Transverse colon (tissue), 1 donor: ENCODE data around the gene STRAP.

ENCODE experiments used
- EP300 ChIP-seq: sonication (generic); formaldehyde crosslinking; IDR thresholded peaks from one replicate; pipeline ENCODE4 v1.6.1; 2017; ENCODE audit warnings: antibody characterized with exemption, low read depth
- POLR2A ChIP-seq: fragments of 450-650 bp; IDR thresholded peaks from one replicate; pipeline ENCODE4 v1.6.1; 2016; ENCODE audit warnings: antibody characterized with exemption, mild to moderate bottlenecking, moderate library complexity

- no peak for TF ChIP-seq EP300
- peak; percentile 94 for TF ChIP-seq POLR2A
Measured at GRCh38 chr12:15910864-15911721, 28.9 kb downstream of the STRAP start, which contains the start of gene DERA.
